ENCODE data around the gene HNRNPR.

HNRNPR gene

GRCh38 chr1:23368562-23369334 lies 24.7 kb upstream of the HNRNPR start:
- peak; percentile 92 for DNase-seq (ENCODE audit: low spot score)

GRCh38 chr1:23367791-23368561 lies 23.9 kb upstream of the HNRNPR start:
- DNase-seq (ENCODE audit: low spot score): peak; percentile 99

GRCh38 chr1:23367451-23367790 lies 23.3 kb upstream of the HNRNPR start:
- no peak for DNase-seq (ENCODE audit: low spot score)

GRCh38 chr1:23366598-23366997 lies 22.5 kb upstream of the HNRNPR start:
- DNase-seq (ENCODE audit: low spot score): no peak

GRCh38 chr1:23366146-23366545 lies 22.1 kb upstream of the HNRNPR start:
- no peak for DNase-seq (ENCODE audit: low spot score)

- no peak for DNase-seq (ENCODE audit: low spot score)
Observed at GRCh38 chr1:23362218-23362713, 18.2 kb upstream of the HNRNPR start.

GRCh38 chr1:23358310-23358875 lies 14.3 kb upstream of the HNRNPR start:
- no peak for DNase-seq (ENCODE audit: low spot score)

- no peak for DNase-seq (ENCODE audit: low spot score)
Observed at GRCh38 chr1:23357138-23357908, 13.2 kb upstream of the HNRNPR start.

GRCh38 chr1:23356471-23357137 lies 12.5 kb upstream of the HNRNPR start:
- no peak for DNase-seq (ENCODE audit: low spot score)

GRCh38 chr1:23354245-23354644 lies 10.2 kb upstream of the HNRNPR start:
- DNase-seq (ENCODE audit: low spot score): no peak

- DNase-seq (ENCODE audit: low spot score): no peak
Observed at GRCh38 chr1:23352096-23352695, 8.1 kb upstream of the HNRNPR start.

- DNase-seq (ENCODE audit: low spot score): no peak
Observed at GRCh38 chr1:23345920-23346319, 1.8 kb upstream of the HNRNPR start.

GRCh38 chr1:23344987-23345472 lies 946 bp upstream of the HNRNPR start:
- no peak for DNase-seq (ENCODE audit: low spot score)

- DNase-seq (ENCODE audit: low spot score): peak; percentile 59
Observed at GRCh38 chr1:23343221-23344110, 618 bp downstream of the HNRNPR start.

- peak; percentile 29 for DNase-seq (ENCODE audit: low spot score)
Observed at GRCh38 chr1:23341931-23342692, 2.0 kb downstream of the HNRNPR start.

GRCh38 chr1:23339632-23340031 lies 4.5 kb downstream of the HNRNPR start:
- DNase-seq (ENCODE audit: low spot score): peak; percentile 19

- no peak for DNase-seq (ENCODE audit: low spot score)
Observed at GRCh38 chr1:23337869-23338268, 6.2 kb downstream of the HNRNPR start.

- DNase-seq (ENCODE audit: low spot score): no peak
Observed at GRCh38 chr1:23331713-23332112, 12.4 kb downstream of the HNRNPR start.

GRCh38 chr1:23330846-23331245 lies 13.2 kb downstream of the HNRNPR start:
- no peak for DNase-seq (ENCODE audit: low spot score)

Measured in hematopoietic multipotent progenitor cell treated with erythropoietin and hydrocortisone succinate and interleukin-3 and kit ligand, for 15 days (in vitro differentiated cells).